H7 (cell line): ENCODE measurements around the gene SAP25. TPM values are rescaled to one million over a fixed set of nuclear protein-coding genes. Genes with fewer than 3 reads are reported as not detected.
"Not testable (repeated sequence)": the region's sequence is repeated elsewhere in the genome, so short reads cannot be mapped to it uniquely, and the experiment has no call there.

Experiments
- DNase-seq: peaks from one replicate; pipeline ENCODE4 v3.0.0; 2012
- H3K27me3 ChIP-seq: 2 replicates; pipeline ENCODE4 v1.6.0; 2011; ENCODE audit warnings: mild to moderate bottlenecking, low read length; ENCODE audit not compliant: control insufficient read depth, insufficient read depth
- H3K36me3 ChIP-seq: replicated peaks from 2 replicates; pipeline ENCODE4 v1.5.1; 2011; ENCODE audit warnings: low read length; ENCODE audit not compliant: control insufficient read depth, insufficient read depth
- H3K4me3 ChIP-seq: 2 replicates; pipeline ENCODE4 v1.5.1; 2011; ENCODE audit warnings: low read depth, mild to moderate bottlenecking, control low read depth, low read length, moderate library complexity; ENCODE audit not compliant: insufficient read depth
- total RNA-seq: library from RNA; depleted of rRNA; stranded (reverse); fragments of >200 nt; shearing (Covaris generic); gene quantifications from 2 replicates; pipeline ENCODE4 v1.2.3, GENCODE V29; 2014

Gene SAP25
- total RNA-seq, 1 experiment from 2014 or later, result 2.4 TPM

DNA sequence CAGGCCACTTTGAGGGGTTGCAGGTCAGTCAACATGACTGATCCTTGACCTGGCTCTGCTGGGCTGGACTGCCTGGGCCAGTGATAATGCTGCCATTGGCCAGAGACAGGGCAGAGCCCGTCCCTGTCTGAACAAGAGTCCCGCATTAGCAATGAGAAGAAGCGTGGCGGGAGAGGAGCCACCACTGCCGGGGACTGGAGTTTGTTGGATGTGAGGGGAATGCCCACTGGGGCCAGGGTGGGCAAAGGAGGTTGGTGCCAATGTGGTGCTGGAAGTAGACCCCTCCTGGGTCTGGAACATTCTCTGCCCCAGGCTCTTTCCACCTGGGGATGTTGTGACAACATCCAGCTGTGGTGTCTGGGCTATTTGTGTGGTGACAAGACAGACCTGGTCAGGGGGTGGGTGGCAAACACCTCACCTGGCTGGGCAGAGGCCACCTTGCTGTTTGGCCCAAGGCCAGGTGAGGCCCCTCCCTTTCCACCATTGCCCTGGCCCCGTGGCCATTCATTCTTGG is 7.6 kb downstream of the SAP25 start:
- H3K36me3 ChIP-seq, result no peaks in the 10 kb centered on the region; the same call in 1 of the 2 replicates
- no peak for DNase-seq
- peaks cover 5% of the 10 kb centered on the region for H3K27me3 ChIP-seq

GRCh38 chr7:100565133-100565571 is 8.5 kb downstream of the SAP25 start:
- Histone ChIP-seq H3K4me3 (no peak overlapping the region), H3K27me3 (peaks cover 4% of the 10 kb centered on the region), H3K36me3 (no peaks in the 10 kb centered on the region; the same call in 1 of the 2 replicates)
- peak; percentile 40 for DNase-seq

More for the DNA sequence above, 7.6 kb downstream of the SAP25 start:
- H3K4me3 ChIP-seq, result no peak overlapping the region

DNA sequence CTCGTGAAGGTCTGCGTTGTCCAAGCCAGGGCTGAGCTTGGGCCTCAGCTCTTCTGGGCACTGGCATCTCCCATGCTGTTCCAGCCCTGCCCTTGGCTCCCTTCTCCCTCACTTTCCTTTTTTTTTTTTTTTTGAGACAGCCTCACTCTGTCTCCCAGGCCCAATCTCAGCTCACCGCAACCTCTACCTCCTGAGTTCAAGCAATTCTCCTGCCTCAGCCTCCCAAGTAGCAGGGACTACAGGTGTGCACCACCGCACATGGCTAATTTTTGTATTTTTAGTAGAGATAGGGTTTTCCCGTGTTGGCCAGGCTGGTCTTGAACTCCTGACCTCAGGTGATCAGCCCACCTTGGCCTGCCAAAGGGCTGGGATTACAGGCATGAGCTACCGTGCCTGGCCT is 9.3 kb downstream of the SAP25 start:
- H3K4me3 ChIP-seq, result not testable (repeated sequence)

DNA sequence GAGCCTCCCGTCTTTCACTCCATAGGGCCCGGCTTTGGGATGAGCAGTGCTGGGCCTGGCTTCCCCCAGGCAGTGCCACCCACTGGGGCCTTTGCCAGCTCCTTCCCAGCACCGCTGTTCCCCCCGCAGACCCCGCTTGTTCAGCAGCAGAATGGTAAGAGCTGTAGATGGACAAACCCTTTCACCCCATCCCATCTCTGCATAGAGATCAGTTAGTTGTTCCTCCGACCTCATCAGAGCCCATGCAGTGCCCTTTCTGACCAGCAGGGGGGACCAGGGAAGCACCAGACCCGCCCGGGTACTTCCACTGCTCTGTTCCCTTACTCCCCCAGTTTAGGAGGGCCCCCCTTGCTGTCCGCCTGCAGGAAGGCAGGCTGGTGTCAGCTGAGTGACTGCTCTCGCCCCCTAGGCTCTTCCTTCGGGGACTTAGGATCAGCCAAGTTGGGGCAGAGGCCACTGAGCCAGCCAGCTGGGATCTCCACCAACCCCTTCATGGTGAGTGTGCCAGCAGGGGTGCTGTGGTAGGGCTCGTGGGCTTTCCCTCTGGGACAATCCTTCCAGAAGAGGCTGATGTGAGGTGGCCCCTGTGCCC is 9.8 kb downstream of the SAP25 start:
- DNase-seq, result peak; percentile 97
- Histone ChIP-seq H3K36me3 (no peaks in the 10 kb centered on the region; the same call in 1 of the 2 replicates), H3K4me3 (no peak overlapping the region), H3K27me3 (no peaks in the 10 kb centered on the region)

More for the DNA sequence above, 9.3 kb downstream of the SAP25 start:
- not testable (repeated sequence) for H3K27me3 ChIP-seq, H3K36me3 ChIP-seq, DNase-seq

DNA sequence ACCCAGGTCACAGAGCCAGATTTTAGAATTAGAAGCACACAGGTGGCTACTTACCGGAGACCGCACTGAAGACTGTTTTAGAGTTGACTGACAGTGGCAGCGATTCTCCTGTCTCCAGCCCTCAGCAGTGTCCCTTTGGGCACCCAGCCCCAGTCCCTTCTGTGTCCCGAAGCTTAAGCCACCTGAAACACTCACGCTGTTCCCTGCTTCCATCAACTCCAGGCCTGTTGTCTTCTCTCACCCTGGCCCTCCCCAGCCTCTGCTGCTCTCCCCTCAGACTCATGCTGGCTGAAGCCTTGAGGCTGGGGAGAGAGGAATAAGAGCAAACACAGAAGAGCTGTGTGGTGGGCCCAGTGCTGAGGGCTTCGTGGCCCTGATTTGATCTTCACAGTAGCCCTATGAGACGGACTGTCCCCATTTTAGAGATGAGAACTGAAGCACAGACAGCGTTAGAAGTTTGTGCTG is 10.6 kb downstream of the SAP25 start:
- Histone ChIP-seq H3K4me3 (no peak overlapping the region), H3K27me3 (no peaks in the 10 kb centered on the region), H3K36me3 (no peaks in the 10 kb centered on the region; the same call in 1 of the 2 replicates)
- no peak for DNase-seq

GRCh38 chr7:100562195-100563099 is 11.3 kb downstream of the SAP25 start:
- Histone ChIP-seq H3K27me3 (no peaks in the 10 kb centered on the region), H3K4me3 (no peak overlapping the region), H3K36me3 (no peaks in the 10 kb centered on the region; the same call in 1 of the 2 replicates)
- DNase-seq, result peak; percentile 41

GRCh38 chr7:100561491-100562194 is 12.1 kb downstream of the SAP25 start:
- no peak for DNase-seq
- H3K27me3 ChIP-seq, result no peaks in the 10 kb centered on the region
- no peak overlapping the region for H3K4me3 ChIP-seq
- no peaks in the 10 kb centered on the region; the same call in 1 of the 2 replicates for H3K36me3 ChIP-seq

DNA sequence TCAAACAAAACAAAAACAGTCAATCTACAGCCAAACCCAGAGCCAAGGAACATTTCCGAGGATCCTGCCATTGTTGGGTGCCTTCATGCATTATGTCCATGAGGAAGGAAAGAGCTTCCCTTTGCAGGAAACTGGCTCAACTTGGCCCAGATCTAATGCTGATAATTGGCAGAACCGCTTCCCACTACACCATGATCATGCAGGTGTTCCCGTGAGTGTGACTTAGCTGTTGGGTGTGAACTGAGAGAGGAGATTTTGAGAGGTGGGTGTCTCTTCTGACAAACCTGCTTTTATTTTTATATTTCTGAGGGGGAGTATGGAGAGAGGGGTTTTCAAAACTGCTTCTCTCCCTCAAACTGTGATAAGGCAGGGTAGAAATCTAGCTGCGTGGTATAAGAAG is 14.6 kb downstream of the SAP25 start:
- no peaks in the 10 kb centered on the region for H3K27me3 ChIP-seq
- no peak overlapping the region for H3K4me3 ChIP-seq
- no peak for DNase-seq
- no peaks in the 10 kb centered on the region for H3K36me3 ChIP-seq

GRCh38 chr7:100556541-100556940 is 17.2 kb downstream of the SAP25 start:
- no peak for DNase-seq
- no peaks in the 10 kb centered on the region for H3K36me3 ChIP-seq
- H3K4me3 ChIP-seq, result no peak overlapping the region
- no peaks in the 10 kb centered on the region for H3K27me3 ChIP-seq

- no peaks in the 10 kb centered on the region for H3K27me3 ChIP-seq
- no peak for DNase-seq
- H3K36me3 ChIP-seq, result no peaks in the 10 kb centered on the region
- no peak overlapping the region for H3K4me3 ChIP-seq
Measured at GRCh38 chr7:100555701-100556100, 18.0 kb downstream of the SAP25 start.

DNA sequence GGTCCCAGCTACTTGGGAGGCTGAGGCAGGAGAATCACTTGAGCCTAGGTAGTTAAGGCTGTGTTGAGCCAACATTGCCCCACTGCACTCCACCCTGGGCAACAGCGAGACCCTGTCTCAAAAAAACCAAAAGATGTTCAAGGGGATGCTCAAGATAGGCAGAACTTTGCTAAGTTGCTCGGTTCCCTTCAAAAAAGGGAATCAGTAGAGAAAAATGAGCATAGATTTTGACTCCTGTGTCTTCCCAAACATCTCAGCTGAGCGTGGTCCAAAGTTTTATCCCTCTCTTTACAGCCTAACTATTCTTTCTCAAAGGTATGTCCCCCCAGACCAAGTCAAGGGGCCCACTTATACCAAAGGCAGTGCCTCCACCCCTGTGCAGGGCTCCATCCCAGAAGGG is 20.7 kb downstream of the SAP25 start:
- Histone ChIP-seq H3K4me3 (no peak overlapping the region), H3K36me3 (no peaks in the 10 kb centered on the region), H3K27me3 (no peaks in the 10 kb centered on the region)
- DNase-seq, result no peak

DNA sequence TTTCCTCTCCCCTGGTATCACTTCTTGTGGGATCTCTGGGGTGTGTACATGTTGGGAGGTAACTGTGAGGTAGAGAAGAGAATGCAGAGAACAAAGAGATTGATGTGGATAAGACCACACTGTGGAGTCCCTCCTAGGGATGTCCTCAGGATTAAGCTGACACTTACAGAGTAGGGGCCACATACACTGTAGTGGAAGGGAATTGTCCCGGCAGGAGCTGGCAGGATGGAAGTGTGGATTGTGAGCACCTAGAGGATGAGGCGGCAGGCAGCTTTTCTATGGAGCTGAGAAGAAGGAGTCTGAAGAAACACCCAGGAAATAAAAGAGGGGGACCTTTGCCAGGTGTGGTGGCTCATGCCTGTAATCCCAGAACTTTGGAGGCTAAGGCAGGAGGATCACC is 21.2 kb downstream of the SAP25 start:
- Histone ChIP-seq H3K36me3 (no peaks in the 10 kb centered on the region), H3K4me3 (no peak overlapping the region), H3K27me3 (no peaks in the 10 kb centered on the region)
- no peak for DNase-seq

GRCh38 chr7:100548446-100548845 is 25.3 kb downstream of the SAP25 start:
- not testable (repeated sequence) for H3K36me3 ChIP-seq, H3K27me3 ChIP-seq, DNase-seq, H3K4me3 ChIP-seq

- no peaks in the 10 kb centered on the region for H3K27me3 ChIP-seq
- H3K36me3 ChIP-seq, result no peaks in the 10 kb centered on the region
- no peak overlapping the region for H3K4me3 ChIP-seq
- DNase-seq, result no peak
Measured at GRCh38 chr7:100547872-100548271, 25.8 kb downstream of the SAP25 start.
